Measurements from ENCODE around the gene UMAD1. TPM values are rescaled to one million over a fixed set of nuclear protein-coding genes. Genes with fewer than 3 reads are reported as not detected.

UMAD1 gene
- polyA plus RNA-seq, 3 donors, result 6.2 to 22.7 (median 18.6) TPM

DNA sequence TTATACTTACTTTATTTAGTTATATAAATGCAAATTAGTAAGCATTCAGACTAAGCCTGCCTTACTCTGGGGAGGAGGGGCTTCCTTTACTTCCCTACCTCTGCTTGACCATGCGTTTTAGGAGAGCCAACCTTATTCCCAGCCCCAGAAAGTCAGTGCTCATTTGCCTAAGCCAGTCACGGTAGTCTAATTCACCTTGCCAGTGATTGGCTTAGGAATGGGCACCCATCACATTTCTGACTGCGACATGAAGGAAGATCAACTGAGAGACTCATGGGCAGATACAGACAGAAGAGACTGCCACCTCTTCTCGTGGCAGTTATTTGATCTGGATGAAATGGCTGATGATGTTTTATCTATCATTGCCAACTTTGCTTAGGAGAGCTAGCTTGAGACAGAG, 48.4 kb downstream of the UMAD1 start:
- Mint-ChIP-seq H3K4me1 (peaks cover 7% of the 10 kb centered on the region), H3K27me3 (ENCODE audit: low read depth in 3 of 3) (no peaks in the 10 kb centered on the region), H3K9me3 (no peaks in the 10 kb centered on the region), H3K36me3 (peaks cover 0 to 7% of the 10 kb centered on the region in 2 donors), H3K4me3 (no peak overlapping the region), H3K27ac (no peak overlapping the region)
- 96% methylated on average over 3 of the region's 4 CpGs for WGBS (ENCODE audit: insufficient coverage)
- H4K20me1 ChIP-seq (ENCODE audit: insufficient read depth, low read length), result no peaks in the 10 kb centered on the region
- intact Hi-C loops (cut with micrococcal nuclease), result no loop called here
- H3K27ac ChIP-seq (ENCODE audit: low read depth in 1 of 2, low read length in 2 of 2), result no peak overlapping the region
- H3K4me2 ChIP-seq (replicated peaks; ENCODE audit: extremely low read depth, low read length, poor library complexity, severe bottlenecking), result no peak overlapping the region
- no peaks in the 10 kb centered on the region for H3K4me1 ChIP-seq (ENCODE audit: control insufficient read depth in 1 of 2, insufficient read depth in 2 of 2, low read length in 2 of 2)
- DNase-seq, result no peak
- H2AFZ ChIP-seq (ENCODE audit: insufficient read depth, low read depth, low read length, poor library complexity, severe bottlenecking), result no peak overlapping the region
- no peak overlapping the region for H3K9ac ChIP-seq (ENCODE audit: insufficient read depth, low read length, poor library complexity, severe bottlenecking)
- H3K36me3 ChIP-seq (replicated peaks in 1 of 2; ENCODE audit: control insufficient read depth in 1 of 2, insufficient read depth in 2 of 2, low read length in 2 of 2), result no peaks in the 10 kb centered on the region
- TF ChIP-seq, protein P1, sequence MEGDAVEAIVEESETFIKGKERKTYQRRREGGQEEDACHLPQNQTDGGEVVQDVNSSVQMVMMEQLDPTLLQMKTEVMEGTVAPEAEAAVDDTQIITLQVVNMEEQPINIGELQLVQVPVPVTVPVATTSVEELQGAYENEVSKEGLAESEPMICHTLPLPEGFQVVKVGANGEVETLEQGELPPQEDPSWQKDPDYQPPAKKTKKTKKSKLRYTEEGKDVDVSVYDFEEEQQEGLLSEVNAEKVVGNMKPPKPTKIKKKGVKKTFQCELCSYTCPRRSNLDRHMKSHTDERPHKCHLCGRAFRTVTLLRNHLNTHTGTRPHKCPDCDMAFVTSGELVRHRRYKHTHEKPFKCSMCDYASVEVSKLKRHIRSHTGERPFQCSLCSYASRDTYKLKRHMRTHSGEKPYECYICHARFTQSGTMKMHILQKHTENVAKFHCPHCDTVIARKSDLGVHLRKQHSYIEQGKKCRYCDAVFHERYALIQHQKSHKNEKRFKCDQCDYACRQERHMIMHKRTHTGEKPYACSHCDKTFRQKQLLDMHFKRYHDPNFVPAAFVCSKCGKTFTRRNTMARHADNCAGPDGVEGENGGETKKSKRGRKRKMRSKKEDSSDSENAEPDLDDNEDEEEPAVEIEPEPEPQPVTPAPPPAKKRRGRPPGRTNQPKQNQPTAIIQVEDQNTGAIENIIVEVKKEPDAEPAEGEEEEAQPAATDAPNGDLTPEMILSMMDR (IDR thresholded peaks at IDR 0.05), result no peak
- H3K9me3 ChIP-seq (replicated peaks in 1 of 2; ENCODE audit: control insufficient read depth in 1 of 2, insufficient read depth in 1 of 2, low read length in 2 of 2), result no peaks in the 10 kb centered on the region
- no peaks in the 10 kb centered on the region for H3K79me2 ChIP-seq (ENCODE audit: insufficient read depth, low read length)
- no peaks in the 10 kb centered on the region for H3K27me3 ChIP-seq (ENCODE audit: control insufficient read depth in 2 of 2, insufficient read depth in 2 of 2, low read length in 2 of 2)
- H3K4me3 ChIP-seq (replicated peaks in 1 of 3; ENCODE audit: low read depth in 2 of 3, low read length in 3 of 3), result no peak overlapping the region

DNA sequence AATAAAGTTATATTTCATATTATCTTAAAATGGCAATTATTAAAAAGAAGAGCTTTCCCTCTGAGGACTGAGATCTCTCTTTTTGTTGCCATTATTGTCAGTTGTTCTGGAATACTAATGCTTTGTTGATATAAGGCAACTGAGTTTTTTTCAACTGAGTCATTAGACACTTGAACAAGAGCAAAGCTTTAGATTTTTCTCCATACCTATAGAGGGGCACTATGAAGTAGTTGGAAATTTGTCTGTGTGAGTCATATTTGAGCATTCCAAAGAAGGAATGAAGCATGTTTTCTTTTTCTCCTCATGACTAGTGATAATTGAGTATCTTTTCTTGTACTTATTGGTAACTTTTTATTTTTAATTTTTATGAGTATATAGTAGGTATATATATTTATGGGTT, 53.3 kb downstream of the UMAD1 start:
- H3K36me3 Mint-ChIP-seq, result peaks cover 3 to 4% of the 10 kb centered on the region in 2 donors
- Histone ChIP-seq H3K36me3 (replicated peaks in 1 of 2; ENCODE audit: control insufficient read depth in 1 of 2, insufficient read depth in 2 of 2, low read length in 2 of 2) (no peaks in the 10 kb centered on the region), H3K27ac (ENCODE audit: low read depth in 1 of 2, low read length in 2 of 2) (no peak overlapping the region), H3K4me3 (replicated peaks in 1 of 3; ENCODE audit: low read depth in 2 of 3, low read length in 3 of 3) (no peak overlapping the region), H3K27me3 (ENCODE audit: control insufficient read depth in 2 of 2, insufficient read depth in 2 of 2, low read length in 2 of 2) (no peaks in the 10 kb centered on the region), H3K4me2 (replicated peaks; ENCODE audit: extremely low read depth, low read length, poor library complexity, severe bottlenecking) (no peak overlapping the region), H4K20me1 (ENCODE audit: insufficient read depth, low read length) (no peaks in the 10 kb centered on the region), H3K9ac (ENCODE audit: insufficient read depth, low read length, poor library complexity, severe bottlenecking) (no peak overlapping the region), H3K4me1 (ENCODE audit: control insufficient read depth in 1 of 2, insufficient read depth in 2 of 2, low read length in 2 of 2) (no peaks in the 10 kb centered on the region), H3K9me3 (replicated peaks in 1 of 2; ENCODE audit: control insufficient read depth in 1 of 2, insufficient read depth in 1 of 2, low read length in 2 of 2) (no peaks in the 10 kb centered on the region), H2AFZ (ENCODE audit: insufficient read depth, low read depth, low read length, poor library complexity, severe bottlenecking) (no peak overlapping the region), H3K79me2 (ENCODE audit: insufficient read depth, low read length) (no peaks in the 10 kb centered on the region)
- H3K9me3 Mint-ChIP-seq, result no peaks in the 10 kb centered on the region
- no peak overlapping the region for H3K4me3 Mint-ChIP-seq
- TF ChIP-seq, protein P1 (IDR thresholded peaks at IDR 0.05), result no peak
- H3K27ac Mint-ChIP-seq, result no peak overlapping the region
- peaks cover 8% of the 10 kb centered on the region for H3K4me1 Mint-ChIP-seq
- DNase-seq, result no peak
- intact Hi-C loops (cut with micrococcal nuclease), result no loop called here
- H3K27me3 Mint-ChIP-seq (ENCODE audit: low read depth in 3 of 3), result no peaks in the 10 kb centered on the region

Data from CD14-positive monocyte (primary cell).